Peyer's patch (tissue), 4 donors: ENCODE measurements around the gene RAPGEF1.

Experiments
- POLR2A ChIP-seq, 2 donors: fragments of 450-650 bp; IDR thresholded peaks; one replicate each; pipeline ENCODE4 v1.5.1; 2017; ENCODE audit warnings: antibody characterized with exemption in 2 of 2, mild to moderate bottlenecking in 2 of 2, moderate library complexity in 2 of 2
- TF ChIP-seq, protein P1 (sequence below), 6 experiments: fragments of 450-650 bp in 4 of 6; fragments of 200-600 bp in 2 of 6; sonication (generic) in 1 of 6; IDR thresholded peaks; one replicate each; pipeline ENCODE4 v1.5.1; 2017 to 2019; ENCODE audit warnings: antibody characterized with exemption in 6 of 6, mild to moderate bottlenecking in 3 of 6, moderate library complexity in 1 of 6

DNA sequence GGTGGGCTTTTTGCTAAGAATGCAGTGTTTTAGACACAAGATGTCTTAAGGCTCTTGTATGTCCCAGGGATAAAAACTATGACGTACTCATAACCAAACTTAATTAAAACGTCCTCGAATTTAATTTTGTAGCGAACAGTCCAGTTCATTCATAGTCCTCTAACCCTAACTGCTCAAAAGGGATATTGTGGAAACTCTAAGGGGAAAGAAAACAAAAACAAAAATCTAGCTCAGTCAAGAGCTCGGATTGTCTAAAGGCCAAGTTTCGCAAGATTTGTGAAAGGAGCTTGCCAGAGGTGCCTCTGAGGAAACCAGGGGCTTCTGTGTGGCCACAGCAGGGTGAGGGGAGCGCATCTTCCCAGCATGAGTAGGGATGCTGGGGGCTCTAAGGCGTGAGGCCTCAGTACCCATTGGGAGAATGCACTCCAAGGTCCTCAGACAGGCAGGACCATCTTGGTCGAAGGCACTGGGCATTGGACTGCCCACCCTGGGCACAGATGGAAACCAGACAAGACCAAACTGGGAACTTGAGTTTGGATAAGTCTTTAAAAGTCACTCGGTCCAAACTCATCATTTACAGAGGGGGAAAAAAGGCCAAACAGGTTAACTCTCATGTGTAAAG is 122.8 kb downstream of the RAPGEF1 start:
- TF ChIP-seq POLR2A (IDR thresholded peaks at IDR 0.05): no peak
- TF ChIP-seq, protein P1, sequence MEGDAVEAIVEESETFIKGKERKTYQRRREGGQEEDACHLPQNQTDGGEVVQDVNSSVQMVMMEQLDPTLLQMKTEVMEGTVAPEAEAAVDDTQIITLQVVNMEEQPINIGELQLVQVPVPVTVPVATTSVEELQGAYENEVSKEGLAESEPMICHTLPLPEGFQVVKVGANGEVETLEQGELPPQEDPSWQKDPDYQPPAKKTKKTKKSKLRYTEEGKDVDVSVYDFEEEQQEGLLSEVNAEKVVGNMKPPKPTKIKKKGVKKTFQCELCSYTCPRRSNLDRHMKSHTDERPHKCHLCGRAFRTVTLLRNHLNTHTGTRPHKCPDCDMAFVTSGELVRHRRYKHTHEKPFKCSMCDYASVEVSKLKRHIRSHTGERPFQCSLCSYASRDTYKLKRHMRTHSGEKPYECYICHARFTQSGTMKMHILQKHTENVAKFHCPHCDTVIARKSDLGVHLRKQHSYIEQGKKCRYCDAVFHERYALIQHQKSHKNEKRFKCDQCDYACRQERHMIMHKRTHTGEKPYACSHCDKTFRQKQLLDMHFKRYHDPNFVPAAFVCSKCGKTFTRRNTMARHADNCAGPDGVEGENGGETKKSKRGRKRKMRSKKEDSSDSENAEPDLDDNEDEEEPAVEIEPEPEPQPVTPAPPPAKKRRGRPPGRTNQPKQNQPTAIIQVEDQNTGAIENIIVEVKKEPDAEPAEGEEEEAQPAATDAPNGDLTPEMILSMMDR (IDR thresholded peaks at IDR 0.05): no peak
